HepG2 (cell line): ENCODE measurements around the gene OLFM2. TPM values are rescaled to one million over a fixed set of nuclear protein-coding genes. Genes with fewer than 3 reads are reported as not detected.

Source experiments
- CTCF ChIP-seq: sonication (generic); formaldehyde crosslinking; IDR thresholded peaks from 2 replicates; pipeline ENCODE4 v1.5.0; 2020; ENCODE audit warnings: mild to moderate bottlenecking, missing genetic modification reagents, moderate library complexity
- EZH2 ChIP-seq: conservative IDR thresholded peaks from 2 replicates; pipeline ENCODE4 v1.6.1; 2012; ENCODE audit warnings: mild to moderate bottlenecking, low read depth, low read length, moderate library complexity
- IRF2 ChIP-seq: IDR thresholded peaks from 2 replicates; pipeline ENCODE4 v1.6.1; 2018; ENCODE audit warnings: missing genetic modification reagents, missing compliant biosample characterization
- KLF9 ChIP-seq: IDR thresholded peaks from 2 replicates; pipeline ENCODE4 v1.6.1; 2016; ENCODE audit warnings: low read depth
- MAFF ChIP-seq: IDR thresholded peaks from 2 replicates; pipeline ENCODE4 v1.6.1; 2011; ENCODE audit warnings: low read depth, low read length, improper control_type of control experiment
- MAZ ChIP-seq, 2 experiments: sonication (generic) in 1 of 2; formaldehyde crosslinking in 1 of 2; IDR thresholded peaks; 2 replicates each; pipeline versions ENCODE4 v1.5.0 to v1.6.1; 2012 to 2020; ENCODE audit warnings: low read depth in 2 of 2, mild to moderate bottlenecking in 2 of 2, borderline replicate concordance in 1 of 2, improper control_type of control experiment in 1 of 2, low read length in 1 of 2, missing genetic modification reagents in 1 of 2, moderate library complexity in 1 of 2
- MTA1 ChIP-seq: sonication (generic); formaldehyde crosslinking; IDR thresholded peaks from 2 replicates; pipeline ENCODE4 v1.4.0; 2020; ENCODE audit warnings: missing genetic modification reagents, mild to moderate bottlenecking, borderline replicate concordance
- MYNN ChIP-seq: sonication (generic); formaldehyde crosslinking; IDR thresholded peaks from 2 replicates; pipeline ENCODE4 v1.4.0; 2020; ENCODE audit warnings: mild to moderate bottlenecking, low read depth, missing genetic modification reagents
- POLR2A ChIP-seq, 2 experiments: IDR thresholded peaks; 2 replicates each; pipeline ENCODE4 v1.6.1; 2011; ENCODE audit warnings: low read depth in 2 of 2, low read length in 2 of 2, mild to moderate bottlenecking in 1 of 2, moderate library complexity in 1 of 2; ENCODE audit not compliant: insufficient read depth in 1 of 2
- TEAD3 ChIP-seq: optimal IDR thresholded peaks from 2 replicates; pipeline ENCODE3; 2016; ENCODE audit warnings: borderline replicate concordance
- ZNF296 ChIP-seq: sonication (generic); formaldehyde crosslinking; conservative IDR thresholded peaks from 2 replicates; pipeline ENCODE4 v1.5.0; 2020; ENCODE audit warnings: mild to moderate bottlenecking, missing genetic modification reagents
- ZNF569 ChIP-seq: sonication (generic); formaldehyde crosslinking; IDR thresholded peaks from 2 replicates; pipeline ENCODE4 v1.5.0; 2020; ENCODE audit warnings: mild to moderate bottlenecking, missing genetic modification reagents, moderate library complexity, borderline replicate concordance
- ZNF589 ChIP-seq: sonication (generic); formaldehyde crosslinking; conservative IDR thresholded peaks from 2 replicates; pipeline ENCODE4 v1.8.0; 2022; ENCODE audit warnings: mild to moderate bottlenecking, moderate library complexity, missing genetic modification reagents
- ZNF598 ChIP-seq: sonication (generic); formaldehyde crosslinking; IDR thresholded peaks from 2 replicates; pipeline ENCODE4 v1.5.1; 2020; ENCODE audit warnings: mild to moderate bottlenecking, missing genetic modification reagents, borderline replicate concordance
- polyA plus RNA-seq, 8 experiments: library from polyadenylated mRNA; depleted of rRNA in 3 of 8; stranded (reverse) in 7 of 8; unstranded in 1 of 8; fragments of >200 nt; fragmentation: Illumina TruSeq in 4 of 8; extraction: Trizol in 4 of 8; gene quantifications; 2 replicates each; pipeline versions ENCODE4 v1.2.1 to v1.2.3, GENCODE V29; 2011 to 2016; ENCODE audit warnings: low read depth in 4 of 8, missing spikeins in 1 of 8, mixed read lengths in 1 of 8; ENCODE audit not compliant: insufficient read depth in 1 of 8
- total RNA-seq, 5 experiments: library from RNA; depleted of rRNA; stranded (reverse); fragments of >200 nt; fragmentation: Illumina TruSeq; extraction: Trizol; gene quantifications; 2 replicates each; pipeline ENCODE4 v1.2.3, GENCODE V29; 2016; ENCODE audit warnings: low read depth in 1 of 5
- TF ChIP-seq, protein P1 (sequence below): sonication (generic); formaldehyde crosslinking; IDR thresholded peaks from 2 replicates; pipeline ENCODE4 v1.4.0; 2020; ENCODE audit warnings: missing genetic modification reagents
- TF ChIP-seq, protein P2 (sequence below): sonication (generic); formaldehyde crosslinking; IDR thresholded peaks from 2 replicates; pipeline ENCODE4 v1.4.0; 2020; ENCODE audit warnings: missing genetic modification reagents, borderline replicate concordance
- TF ChIP-seq, protein P3 (sequence below): sonication (generic); formaldehyde crosslinking; IDR thresholded peaks from 2 replicates; pipeline ENCODE4 v1.5.1; 2020; ENCODE audit warnings: missing genetic modification reagents, mild to moderate bottlenecking, borderline replicate concordance

OLFM2 gene
- total and polyA plus RNA-seq, 2 of the 13 experiments (the other 11 are each of a cell fraction or from before 2014, with no cell fraction given): 0.20 to 0.51 TPM

DNA sequence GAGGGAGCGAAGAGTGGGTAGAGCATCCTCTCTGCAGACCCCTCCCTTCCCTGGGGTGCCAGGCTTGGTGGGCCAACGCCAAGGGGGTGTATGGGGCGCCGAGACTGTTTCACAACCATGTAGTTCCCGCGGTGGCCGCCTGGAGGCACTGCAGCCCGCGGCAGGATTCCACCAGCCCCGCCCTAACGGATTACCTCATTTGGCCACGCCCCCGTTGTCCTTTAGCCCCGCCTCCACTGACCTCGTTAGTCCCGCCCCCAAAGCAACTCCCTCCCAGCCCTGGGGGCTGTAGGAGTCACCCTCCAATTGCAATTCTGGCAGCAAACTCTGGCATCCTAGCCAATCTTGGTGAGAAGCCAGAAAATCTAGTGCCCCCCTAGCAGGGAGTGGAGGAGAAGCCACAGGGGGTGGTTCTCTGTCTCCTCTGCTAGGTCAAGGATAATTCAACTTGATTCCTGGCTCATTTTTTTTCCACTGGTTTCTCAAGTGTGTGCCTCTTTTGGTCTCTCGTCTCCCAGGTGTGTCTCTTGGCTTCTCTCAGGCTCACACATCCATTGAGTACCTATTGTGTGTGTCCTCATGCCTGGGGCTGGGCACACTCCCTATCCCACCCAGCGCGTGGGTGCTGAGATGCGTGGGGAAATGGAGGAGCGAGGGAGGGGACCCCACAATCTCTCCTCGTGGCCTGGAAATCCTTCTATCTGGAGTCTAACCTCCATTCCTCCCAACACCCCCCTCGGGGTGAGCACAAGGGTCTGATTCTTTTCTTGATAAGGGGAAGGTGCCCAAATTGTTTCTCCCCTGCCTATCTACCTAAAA lies 2.0 kb downstream of the OLFM2 start (continued):
- TF ChIP-seq ZNF598 (CRISPR knock-in tag) (no peak), MTA1 (CRISPR knock-in tag) (no peak), ZNF589 (no peak), MAFF (no peak), EZH2 (no peak), POLR2A (IDR thresholded peaks at IDR 0.05; ENCODE audit: insufficient read depth in 1 of 2, low read depth in 2 of 2, low read length in 2 of 2) (no peak), MYNN (CRISPR knock-in tag) (no peak), MAZ (IDR thresholded peaks at IDR 0.05; ENCODE audit: borderline replicate concordance, low read depth, low read length) (peak; percentile 81), MAZ (CRISPR knock-in tag; IDR thresholded peaks at IDR 0.05; ENCODE audit: low read depth) (peak; percentile 64; the same call in 1 of the 2 replicates), IRF2 (CRISPR knock-in tag) (no peak), TEAD3 (CRISPR knock-in tag) (peak; percentile 48), ZNF569 (CRISPR knock-in tag) (no peak), ZNF296 (no peak), KLF9 (CRISPR knock-in tag) (no peak), CTCF (CRISPR knock-in tag) (peak; percentile 94)
- TF ChIP-seq, protein P1, sequence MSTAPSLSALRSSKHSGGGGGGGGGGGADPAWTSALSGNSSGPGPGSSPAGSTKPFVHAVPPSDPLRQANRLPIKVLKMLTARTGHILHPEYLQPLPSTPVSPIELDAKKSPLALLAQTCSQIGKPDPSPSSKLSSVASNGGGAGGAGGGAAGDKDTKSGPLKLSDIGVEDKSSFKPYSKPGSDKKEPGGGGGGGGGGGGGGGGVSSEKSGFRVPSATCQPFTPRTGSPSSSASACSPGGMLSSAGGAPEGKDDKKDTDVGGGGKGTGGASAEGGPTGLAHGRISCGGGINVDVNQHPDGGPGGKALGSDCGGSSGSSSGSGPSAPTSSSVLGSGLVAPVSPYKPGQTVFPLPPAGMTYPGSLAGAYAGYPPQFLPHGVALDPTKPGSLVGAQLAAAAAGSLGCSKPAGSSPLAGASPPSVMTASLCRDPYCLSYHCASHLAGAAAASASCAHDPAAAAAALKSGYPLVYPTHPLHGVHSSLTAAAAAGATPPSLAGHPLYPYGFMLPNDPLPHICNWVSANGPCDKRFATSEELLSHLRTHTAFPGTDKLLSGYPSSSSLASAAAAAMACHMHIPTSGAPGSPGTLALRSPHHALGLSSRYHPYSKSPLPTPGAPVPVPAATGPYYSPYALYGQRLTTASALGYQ (CRISPR knock-in tag): no peak
- TF ChIP-seq, protein P2, sequence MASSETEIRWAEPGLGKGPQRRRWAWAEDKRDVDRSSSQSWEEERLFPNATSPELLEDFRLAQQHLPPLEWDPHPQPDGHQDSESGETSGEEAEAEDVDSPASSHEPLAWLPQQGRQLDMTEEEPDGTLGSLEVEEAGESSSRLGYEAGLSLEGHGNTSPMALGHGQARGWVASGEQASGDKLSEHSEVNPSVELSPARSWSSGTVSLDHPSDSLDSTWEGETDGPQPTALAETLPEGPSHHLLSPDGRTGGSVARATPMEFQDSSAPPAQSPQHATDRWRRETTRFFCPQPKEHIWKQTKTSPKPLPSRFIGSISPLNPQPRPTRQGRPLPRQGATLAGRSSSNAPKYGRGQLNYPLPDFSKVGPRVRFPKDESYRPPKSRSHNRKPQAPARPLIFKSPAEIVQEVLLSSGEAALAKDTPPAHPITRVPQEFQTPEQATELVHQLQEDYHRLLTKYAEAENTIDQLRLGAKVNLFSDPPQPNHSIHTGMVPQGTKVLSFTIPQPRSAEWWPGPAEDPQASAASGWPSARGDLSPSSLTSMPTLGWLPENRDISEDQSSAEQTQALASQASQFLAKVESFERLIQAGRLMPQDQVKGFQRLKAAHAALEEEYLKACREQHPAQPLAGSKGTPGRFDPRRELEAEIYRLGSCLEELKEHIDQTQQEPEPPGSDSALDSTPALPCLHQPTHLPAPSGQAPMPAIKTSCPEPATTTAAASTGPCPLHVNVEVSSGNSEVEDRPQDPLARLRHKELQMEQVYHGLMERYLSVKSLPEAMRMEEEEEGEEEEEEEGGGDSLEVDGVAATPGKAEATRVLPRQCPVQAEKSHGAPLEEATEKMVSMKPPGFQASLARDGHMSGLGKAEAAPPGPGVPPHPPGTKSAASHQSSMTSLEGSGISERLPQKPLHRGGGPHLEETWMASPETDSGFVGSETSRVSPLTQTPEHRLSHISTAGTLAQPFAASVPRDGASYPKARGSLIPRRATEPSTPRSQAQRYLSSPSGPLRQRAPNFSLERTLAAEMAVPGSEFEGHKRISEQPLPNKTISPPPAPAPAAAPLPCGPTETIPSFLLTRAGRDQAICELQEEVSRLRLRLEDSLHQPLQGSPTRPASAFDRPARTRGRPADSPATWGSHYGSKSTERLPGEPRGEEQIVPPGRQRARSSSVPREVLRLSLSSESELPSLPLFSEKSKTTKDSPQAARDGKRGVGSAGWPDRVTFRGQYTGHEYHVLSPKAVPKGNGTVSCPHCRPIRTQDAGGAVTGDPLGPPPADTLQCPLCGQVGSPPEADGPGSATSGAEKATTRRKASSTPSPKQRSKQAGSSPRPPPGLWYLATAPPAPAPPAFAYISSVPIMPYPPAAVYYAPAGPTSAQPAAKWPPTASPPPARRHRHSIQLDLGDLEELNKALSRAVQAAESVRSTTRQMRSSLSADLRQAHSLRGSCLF (CRISPR knock-in tag): no peak
- TF ChIP-seq, protein P3, sequence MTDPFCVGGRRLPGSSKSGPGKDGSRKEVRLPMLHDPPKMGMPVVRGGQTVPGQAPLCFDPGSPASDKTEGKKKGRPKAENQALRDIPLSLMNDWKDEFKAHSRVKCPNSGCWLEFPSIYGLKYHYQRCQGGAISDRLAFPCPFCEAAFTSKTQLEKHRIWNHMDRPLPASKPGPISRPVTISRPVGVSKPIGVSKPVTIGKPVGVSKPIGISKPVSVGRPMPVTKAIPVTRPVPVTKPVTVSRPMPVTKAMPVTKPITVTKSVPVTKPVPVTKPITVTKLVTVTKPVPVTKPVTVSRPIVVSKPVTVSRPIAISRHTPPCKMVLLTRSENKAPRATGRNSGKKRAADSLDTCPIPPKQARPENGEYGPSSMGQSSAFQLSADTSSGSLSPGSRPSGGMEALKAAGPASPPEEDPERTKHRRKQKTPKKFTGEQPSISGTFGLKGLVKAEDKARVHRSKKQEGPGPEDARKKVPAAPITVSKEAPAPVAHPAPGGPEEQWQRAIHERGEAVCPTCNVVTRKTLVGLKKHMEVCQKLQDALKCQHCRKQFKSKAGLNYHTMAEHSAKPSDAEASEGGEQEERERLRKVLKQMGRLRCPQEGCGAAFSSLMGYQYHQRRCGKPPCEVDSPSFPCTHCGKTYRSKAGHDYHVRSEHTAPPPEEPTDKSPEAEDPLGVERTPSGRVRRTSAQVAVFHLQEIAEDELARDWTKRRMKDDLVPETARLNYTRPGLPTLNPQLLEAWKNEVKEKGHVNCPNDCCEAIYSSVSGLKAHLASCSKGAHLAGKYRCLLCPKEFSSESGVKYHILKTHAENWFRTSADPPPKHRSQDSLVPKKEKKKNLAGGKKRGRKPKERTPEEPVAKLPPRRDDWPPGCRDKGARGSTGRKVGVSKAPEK (CRISPR knock-in tag): no peak
